Measurements from ENCODE around the gene COPG2. TPM values are rescaled to one million over a fixed set of nuclear protein-coding genes. Genes with fewer than 3 reads are reported as not detected.
"Not testable (repeated sequence)": the region's sequence is repeated elsewhere in the genome, so short reads cannot be mapped to it uniquely, and the experiment has no call there.

The COPG2 gene
- polyA plus RNA-seq, 3 donors: 56.7 to 73.6 (median 64.2) TPM

DNA sequence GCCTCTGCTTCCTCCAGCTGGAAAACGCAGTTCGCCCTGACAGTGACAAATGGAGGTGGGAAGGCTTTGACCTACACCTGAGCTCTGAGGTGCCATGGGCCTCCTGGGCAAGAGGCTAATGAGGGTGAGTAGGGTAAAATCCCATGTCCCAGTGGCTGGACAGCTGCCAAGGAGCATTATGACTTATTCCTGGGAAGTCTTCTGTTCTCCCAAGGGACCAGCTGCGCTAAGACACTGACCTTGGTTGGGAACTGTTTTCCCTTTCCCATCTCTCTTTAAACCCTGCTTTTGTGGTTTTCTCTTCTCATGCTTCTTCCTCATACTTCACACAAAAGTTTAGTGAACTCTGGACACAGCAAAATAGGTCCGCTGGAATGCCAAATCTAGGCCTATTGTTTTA lies 72.6 kb downstream of the COPG2 start:
- DNase-seq (ENCODE audit: extremely low read depth in 1 of 11, low read depth in 9 of 11, low spot score in 4 of 11): no peak

DNA sequence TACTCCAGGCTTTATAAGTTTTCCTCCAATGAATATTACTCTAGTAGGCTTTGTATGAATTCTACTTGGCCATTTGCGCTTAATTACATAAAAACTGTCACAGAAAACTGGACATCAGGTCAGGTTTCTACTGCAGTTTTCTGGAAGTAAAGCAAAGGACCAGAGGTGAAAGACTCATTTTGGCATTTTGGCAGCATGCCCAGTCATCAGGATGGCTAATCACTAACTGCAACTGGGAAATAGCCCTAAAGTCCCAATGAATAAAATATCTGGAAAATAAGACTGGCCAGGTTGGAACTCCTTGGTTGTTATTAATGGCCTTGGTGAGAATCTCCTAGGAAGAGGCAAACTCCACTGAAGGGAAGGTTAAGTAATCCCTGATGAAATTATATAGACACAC lies 75.5 kb downstream of the COPG2 start:
- peak in 5 of 11 donors; percentile 2 to 3 (median 3) for DNase-seq (ENCODE audit: extremely low read depth in 1 of 11, low read depth in 9 of 11, low spot score in 4 of 11)

DNA sequence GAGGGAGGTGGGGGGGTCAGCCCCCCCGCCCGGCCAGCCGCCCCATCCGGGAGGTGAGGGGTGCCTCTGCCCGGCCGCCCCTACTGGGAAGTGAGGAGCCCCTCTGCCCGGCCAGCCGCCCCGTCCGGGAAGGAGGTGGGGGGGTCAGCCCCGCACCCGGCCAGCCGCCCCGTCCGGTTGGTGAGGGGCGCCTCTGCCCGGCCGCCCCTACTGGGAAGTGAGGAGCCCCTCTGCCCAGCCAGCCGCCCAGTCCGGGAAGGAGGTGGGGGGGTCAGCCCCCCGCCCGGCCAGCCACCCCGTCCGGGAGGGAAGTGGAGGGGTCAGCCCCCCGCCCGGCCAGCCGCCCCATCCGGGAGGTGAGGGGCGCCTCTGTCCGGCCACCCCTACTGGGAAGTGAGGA lies 77.1 kb downstream of the COPG2 start:
- DNase-seq (ENCODE audit: extremely low read depth in 1 of 11, low read depth in 9 of 11, low spot score in 4 of 11): not testable (repeated sequence)

DNA sequence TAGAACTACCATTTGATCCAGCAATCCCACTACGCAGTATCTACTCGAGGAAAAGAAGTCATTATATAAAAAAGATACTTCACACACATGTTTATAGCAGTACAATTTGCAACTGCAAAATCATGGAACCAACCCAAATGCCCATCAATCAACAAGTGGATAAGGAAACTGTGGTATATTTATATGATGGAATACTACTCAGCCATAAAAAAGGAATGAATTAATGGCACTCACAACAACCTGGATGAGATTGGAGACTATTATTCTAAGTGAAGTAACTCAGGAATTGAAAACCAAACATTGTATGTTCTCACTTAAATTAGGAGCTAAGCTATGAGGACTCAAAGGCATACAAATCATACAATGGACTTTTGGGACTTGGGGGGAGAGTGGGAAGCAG lies 82.6 kb downstream of the COPG2 start:
- not testable (repeated sequence) for DNase-seq (ENCODE audit: extremely low read depth in 1 of 11, low read depth in 9 of 11, low spot score in 4 of 11)

DNA sequence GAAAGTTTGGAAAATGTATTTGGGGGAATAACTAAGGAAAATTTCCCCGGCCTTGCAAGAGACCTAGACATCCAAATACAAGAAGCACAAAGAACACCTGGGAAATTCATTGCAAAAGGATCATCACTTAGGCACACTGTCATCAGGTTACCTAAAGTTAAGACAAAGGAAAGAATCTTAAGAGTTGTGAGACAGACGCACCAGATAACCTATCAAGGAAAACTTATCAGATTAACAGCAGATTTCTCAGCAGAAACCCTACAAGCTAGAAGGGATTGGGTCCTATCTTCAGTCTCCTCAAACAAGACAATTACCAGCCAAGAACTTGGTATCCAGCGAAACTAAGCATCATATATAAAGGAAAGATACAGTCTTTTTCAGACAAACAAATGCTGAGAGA lies 93.4 kb downstream of the COPG2 start:
- not testable (repeated sequence) for DNase-seq (ENCODE audit: extremely low read depth in 1 of 11, low read depth in 9 of 11, low spot score in 4 of 11)

- DNase-seq (ENCODE audit: extremely low read depth in 1 of 11, low read depth in 9 of 11, low spot score in 4 of 11): not testable (repeated sequence)
Measured at GRCh38 chr7:130570144-130570543, 98.4 kb downstream of the COPG2 start.

- no peak for DNase-seq (ENCODE audit: extremely low read depth in 1 of 11, low read depth in 9 of 11, low spot score in 4 of 11)
Measured at GRCh38 chr7:130566898-130567280, 101.7 kb downstream of the COPG2 start.

DNA sequence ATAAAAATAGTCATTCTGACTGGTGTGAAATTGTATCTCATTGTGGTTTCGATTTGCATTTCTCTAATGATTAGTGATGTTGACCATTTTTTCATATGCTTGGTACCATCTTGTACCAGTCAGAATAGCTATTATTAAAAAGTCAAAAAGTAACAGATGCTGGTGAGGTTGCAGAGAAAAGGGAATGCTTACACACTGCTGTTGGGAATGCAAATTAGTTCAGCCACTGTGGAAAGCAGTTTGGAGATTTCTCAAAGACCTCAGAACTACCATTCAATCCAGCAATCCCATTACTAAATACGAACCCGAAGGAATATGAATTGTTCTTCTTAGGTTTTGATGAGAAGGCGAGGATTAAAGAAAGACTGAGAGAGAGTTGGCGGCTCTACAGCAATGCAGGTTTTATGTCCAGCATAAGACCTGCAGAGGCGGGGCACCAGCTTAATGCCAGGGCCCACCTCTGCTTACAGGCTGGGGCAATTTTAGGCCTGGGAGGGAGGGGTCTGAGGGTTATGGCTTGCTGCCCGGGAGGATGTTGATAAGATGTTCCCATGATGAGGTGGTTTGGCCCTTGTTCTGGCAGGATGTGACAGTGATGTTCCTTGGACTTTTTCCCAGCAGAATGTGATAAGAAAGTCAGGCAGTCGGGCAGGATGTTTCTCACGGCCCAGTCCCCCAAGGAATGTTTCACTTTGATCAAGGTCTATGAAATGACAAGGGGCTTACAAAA lies 102.2 kb downstream of the COPG2 start:
- no peak for DNase-seq (ENCODE audit: extremely low read depth in 1 of 11, low read depth in 9 of 11, low spot score in 4 of 11)

DNA sequence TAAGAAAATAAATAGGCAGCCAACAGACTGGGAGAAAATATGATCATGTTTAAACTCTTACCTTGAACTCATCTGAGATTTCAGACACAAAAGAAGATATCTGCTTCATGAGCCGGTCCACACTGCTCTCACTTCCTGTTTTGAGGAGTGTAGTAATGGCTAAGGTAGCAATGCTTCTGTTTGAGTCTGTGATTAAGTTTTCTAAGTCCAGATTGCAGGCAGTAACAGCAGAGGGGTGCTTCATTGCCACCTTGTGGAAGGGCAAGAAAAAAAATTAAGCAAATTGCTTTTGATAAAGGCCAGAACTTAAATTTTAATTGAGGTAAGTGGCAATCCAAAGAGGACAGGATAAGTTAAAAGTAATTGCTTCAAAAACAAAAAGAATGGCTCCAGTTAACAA lies 107.6 kb downstream of the COPG2 start:
- DNase-seq (ENCODE audit: extremely low read depth in 1 of 11, low read depth in 9 of 11, low spot score in 4 of 11): no peak

DNA sequence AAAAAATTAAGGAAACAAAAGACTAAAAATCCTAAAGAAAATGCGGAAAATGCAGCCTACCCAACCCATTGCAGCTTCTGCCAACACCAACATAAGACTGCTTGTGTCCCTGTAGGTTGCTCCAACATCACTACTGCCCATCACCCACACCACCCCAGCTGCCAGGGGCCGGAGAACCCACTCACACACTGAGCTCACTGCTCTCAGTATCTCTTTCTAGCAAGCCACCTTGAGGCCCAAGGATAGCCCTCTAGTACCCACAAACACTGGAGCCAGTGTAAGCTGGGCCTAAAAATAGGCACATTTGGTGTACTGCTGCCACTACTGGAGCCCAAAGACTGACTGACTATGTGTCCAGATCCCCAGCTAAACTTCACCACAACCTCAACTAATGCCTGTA lies 109.4 kb downstream of the COPG2 start:
- no peak for DNase-seq (ENCODE audit: extremely low read depth in 1 of 11, low read depth in 9 of 11, low spot score in 4 of 11)

GRCh38 chr7:130554481-130554880 lies 114.1 kb downstream of the COPG2 start:
- no peak for DNase-seq (ENCODE audit: extremely low read depth in 1 of 11, low read depth in 9 of 11, low spot score in 4 of 11)

DNA sequence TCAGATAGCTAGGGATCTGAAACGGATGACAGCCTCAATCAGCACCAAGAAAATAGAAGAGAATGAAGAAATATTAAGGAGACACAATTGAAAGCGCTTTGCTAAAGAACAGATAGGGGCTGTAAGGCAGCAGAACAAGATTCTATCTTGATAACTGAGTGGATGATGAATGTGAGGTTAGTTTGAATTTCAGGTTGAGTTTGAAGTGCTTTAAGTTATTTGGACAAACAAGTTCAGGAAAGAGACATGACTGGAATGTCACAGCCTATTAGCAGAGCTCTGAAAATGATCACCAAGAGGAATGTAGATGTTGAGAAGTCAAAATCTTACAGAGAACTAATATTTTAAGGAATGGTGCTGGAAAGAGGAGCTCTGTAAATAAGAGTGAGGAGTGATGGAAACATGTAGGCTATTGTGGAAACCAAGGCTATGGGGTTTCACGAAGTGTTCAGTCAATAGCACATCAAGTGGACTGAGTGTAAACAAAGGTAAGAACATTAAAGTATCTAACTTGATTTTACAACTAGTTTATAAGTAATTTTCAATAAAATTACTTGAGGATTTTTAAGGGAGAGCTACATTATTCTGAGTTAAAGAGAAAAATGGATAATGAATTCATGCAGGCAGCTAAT lies 115.0 kb downstream of the COPG2 start:
- no peak for DNase-seq (ENCODE audit: extremely low read depth in 1 of 11, low read depth in 9 of 11, low spot score in 4 of 11)

DNA sequence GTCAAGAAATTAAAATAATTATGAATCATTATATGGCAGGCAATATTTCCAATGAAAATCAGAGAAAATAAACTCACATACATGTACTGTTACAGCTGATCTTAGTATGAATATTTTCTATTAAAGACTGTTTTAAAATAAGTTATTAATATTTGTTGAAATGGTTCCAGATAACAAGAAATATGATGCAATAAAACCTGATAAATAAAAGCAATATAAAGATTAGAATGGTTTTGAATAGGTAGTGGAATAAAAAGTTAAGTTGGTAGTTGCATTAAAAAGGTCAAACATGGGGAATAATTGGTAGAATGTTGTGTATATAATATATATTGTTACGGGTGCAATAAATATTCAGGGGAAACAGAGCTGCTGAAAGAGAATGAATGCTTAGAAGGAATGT lies 124.2 kb downstream of the COPG2 start:
- no peak for DNase-seq (ENCODE audit: extremely low read depth in 1 of 11, low read depth in 9 of 11, low spot score in 4 of 11)

DNA sequence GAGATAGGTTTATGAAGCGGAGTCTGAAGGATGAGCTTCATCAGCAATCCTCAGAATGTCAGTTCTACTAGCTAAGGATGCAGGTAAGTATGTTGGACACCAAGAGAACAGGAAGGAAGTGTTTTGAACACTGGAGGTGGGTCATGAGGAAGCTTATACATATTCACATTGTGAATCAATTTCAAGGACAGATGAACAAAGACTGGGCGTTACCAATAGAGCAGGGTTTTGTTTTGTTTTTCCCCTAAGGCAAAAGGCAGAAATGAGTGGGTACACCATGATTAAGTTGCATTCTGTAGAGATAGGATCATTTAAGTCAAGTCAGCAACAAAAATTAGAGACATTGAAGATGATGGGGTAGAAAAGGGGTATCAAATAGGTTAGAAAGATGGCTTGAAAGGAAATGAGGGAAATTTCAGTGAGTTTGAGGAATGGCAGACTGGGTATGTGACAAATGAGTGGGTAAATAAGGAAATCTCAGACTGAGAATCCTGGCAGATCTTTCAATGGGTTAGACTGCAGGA lies 125.0 kb downstream of the COPG2 start:
- no peak for DNase-seq (ENCODE audit: extremely low read depth in 1 of 11, low read depth in 9 of 11, low spot score in 4 of 11)

DNA sequence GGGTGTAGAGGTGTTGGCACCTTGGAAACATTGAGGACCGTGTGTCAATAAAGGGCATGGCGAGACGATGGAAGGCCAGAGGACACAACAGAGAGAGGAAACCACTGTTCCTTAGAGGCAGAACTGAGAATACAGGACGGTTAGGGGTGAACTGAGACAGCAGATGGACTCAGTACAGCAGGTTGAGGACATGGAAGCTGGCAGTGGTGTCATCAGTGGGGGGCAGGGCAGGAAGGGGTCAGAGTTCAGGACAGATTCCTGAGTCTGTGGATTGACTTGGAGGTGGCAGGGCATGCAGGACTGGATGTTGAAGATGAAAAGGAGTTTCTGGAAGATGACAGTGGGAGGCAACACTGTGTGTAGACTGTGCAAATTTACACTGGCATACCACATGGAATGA lies 126.3 kb downstream of the COPG2 start:
- not testable (repeated sequence) for DNase-seq (ENCODE audit: extremely low read depth in 1 of 11, low read depth in 9 of 11, low spot score in 4 of 11)

- not testable (repeated sequence) for DNase-seq (ENCODE audit: extremely low read depth in 1 of 11, low read depth in 9 of 11, low spot score in 4 of 11)
Measured at GRCh38 chr7:130541287-130541686, 127.3 kb downstream of the COPG2 start.

GRCh38 chr7:130537894-130538293 lies 130.7 kb downstream of the COPG2 start:
- not testable (repeated sequence) for DNase-seq (ENCODE audit: extremely low read depth in 1 of 11, low read depth in 9 of 11, low spot score in 4 of 11)

DNA sequence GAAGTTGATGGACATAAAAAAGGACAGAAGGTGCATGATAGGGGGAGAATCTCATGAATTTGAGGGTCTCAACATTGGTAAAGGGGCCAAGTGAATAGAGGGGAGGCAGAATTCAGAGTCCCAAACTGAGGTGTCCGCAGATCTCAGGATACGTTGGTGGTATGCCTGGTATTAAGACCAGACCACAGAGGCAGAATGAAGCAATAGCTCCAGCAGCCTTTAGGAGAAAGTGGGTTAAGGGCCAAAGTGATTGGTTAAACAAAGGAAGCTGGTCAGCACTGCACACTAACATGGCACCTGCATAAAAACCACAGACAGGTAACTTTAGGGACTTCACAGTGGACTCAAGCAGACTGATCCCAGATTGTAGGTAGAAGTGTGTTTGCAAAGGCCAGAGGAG lies 139.1 kb downstream of the COPG2 start:
- DNase-seq (ENCODE audit: extremely low read depth in 1 of 11, low read depth in 9 of 11, low spot score in 4 of 11): no peak

- not testable (repeated sequence) for DNase-seq (ENCODE audit: extremely low read depth in 1 of 11, low read depth in 9 of 11, low spot score in 4 of 11)
Measured at GRCh38 chr7:130527752-130528355, 140.7 kb downstream of the COPG2 start.

- DNase-seq (ENCODE audit: extremely low read depth in 1 of 11, low read depth in 9 of 11, low spot score in 4 of 11): no peak
Measured at GRCh38 chr7:130524628-130525027, 143.9 kb downstream of the COPG2 start.

All from renal cortex interstitium (tissue), 11 donors.